ENCODE data around the gene BLCAP.

- TF ChIP-seq, protein P1, sequence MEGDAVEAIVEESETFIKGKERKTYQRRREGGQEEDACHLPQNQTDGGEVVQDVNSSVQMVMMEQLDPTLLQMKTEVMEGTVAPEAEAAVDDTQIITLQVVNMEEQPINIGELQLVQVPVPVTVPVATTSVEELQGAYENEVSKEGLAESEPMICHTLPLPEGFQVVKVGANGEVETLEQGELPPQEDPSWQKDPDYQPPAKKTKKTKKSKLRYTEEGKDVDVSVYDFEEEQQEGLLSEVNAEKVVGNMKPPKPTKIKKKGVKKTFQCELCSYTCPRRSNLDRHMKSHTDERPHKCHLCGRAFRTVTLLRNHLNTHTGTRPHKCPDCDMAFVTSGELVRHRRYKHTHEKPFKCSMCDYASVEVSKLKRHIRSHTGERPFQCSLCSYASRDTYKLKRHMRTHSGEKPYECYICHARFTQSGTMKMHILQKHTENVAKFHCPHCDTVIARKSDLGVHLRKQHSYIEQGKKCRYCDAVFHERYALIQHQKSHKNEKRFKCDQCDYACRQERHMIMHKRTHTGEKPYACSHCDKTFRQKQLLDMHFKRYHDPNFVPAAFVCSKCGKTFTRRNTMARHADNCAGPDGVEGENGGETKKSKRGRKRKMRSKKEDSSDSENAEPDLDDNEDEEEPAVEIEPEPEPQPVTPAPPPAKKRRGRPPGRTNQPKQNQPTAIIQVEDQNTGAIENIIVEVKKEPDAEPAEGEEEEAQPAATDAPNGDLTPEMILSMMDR (IDR thresholded peaks at IDR 0.05; ENCODE audit: low read depth, low read length, poor library complexity, severe bottlenecking) = no peak
- no peak for TF ChIP-seq EZH2phosphoT487 (IDR thresholded peaks at IDR 0.05; ENCODE audit: borderline replicate concordance, low read length)
Measured at GRCh38 chr20:37541326-37541725, 13.7 kb upstream of the BLCAP start.
